HG02763 (cell line): ENCODE results near the gene CNTN5.

Experiments used
- ATAC-seq: cut with Tn5 transposase; IDR thresholded peaks from one replicate; pipeline ENCODE4 v1.9.1; 2021; ENCODE audit warnings: mild to moderate bottlenecking, moderate library complexity; ENCODE audit not compliant: unreplicated experiment

Gene CNTN5

GRCh38 chr11:99371257-99371656, 350.5 kb downstream of the CNTN5 start:
- ATAC-seq, result no peak

GRCh38 chr11:99376463-99376862, 355.7 kb downstream of the CNTN5 start:
- no peak for ATAC-seq

GRCh38 chr11:99383648-99384245, 363.0 kb downstream of the CNTN5 start:
- ATAC-seq, result no peak

DNA sequence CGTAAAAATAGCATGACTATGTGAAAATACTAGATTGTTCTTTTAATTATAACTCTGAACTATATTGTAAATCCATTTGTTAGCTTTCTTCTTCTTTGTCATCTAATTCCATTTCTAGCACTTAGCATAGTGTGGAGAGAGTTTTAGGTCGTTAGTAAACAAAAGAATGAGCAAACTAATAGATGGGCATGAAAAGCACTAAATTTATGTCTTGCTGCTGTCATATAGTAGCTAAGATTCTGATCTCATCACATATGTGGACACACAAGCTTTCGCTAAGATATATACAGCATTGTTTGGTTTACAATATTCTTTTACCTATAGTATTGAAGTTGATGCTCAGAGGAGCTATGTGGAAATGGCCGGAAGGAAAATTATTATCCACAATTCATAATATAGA, 370.5 kb downstream of the CNTN5 start:
- ATAC-seq, result no peak

GRCh38 chr11:99406345-99406744, 385.6 kb downstream of the CNTN5 start:
- no peak for ATAC-seq

DNA sequence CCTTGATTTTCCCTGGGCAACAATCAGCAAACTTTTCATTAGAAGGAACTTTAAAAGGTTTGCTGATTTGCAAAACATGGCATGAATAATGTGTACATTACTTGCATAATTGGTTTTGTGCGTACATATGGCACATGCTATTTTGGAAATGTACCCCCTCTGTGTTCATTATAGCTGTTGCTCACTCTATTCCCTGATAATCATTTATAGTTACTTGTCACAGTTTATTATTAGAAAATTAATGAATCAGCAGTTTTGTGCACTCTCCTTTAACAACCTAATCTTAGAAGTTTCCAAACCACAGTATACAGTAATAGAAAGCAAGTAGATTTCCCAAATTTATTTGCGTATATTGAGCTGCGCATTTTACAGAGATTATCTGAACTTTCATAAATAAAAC, 389.9 kb downstream of the CNTN5 start:
- no peak for ATAC-seq

- no peak for ATAC-seq
Observed at GRCh38 chr11:99418927-99419720, 398.4 kb downstream of the CNTN5 start.

DNA sequence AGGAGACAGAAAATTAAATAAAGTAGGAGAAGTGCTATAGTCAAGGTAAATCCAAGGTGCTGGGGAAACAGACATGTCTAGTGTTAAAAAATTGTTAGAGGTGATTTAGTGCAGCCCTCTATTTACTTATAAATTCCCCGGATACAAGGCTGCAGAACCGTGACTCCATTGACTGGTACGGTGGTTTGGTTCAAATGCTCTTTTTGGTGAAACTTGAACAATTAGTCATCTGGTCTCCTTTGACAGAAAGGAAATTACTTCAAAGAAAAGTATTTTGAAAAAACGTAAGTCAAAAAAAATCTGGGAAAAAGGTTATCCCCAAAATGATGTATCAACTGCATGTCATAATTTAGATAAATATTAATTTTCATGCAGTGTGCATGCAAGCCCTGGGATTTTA, 399.2 kb downstream of the CNTN5 start:
- no peak for ATAC-seq

DNA sequence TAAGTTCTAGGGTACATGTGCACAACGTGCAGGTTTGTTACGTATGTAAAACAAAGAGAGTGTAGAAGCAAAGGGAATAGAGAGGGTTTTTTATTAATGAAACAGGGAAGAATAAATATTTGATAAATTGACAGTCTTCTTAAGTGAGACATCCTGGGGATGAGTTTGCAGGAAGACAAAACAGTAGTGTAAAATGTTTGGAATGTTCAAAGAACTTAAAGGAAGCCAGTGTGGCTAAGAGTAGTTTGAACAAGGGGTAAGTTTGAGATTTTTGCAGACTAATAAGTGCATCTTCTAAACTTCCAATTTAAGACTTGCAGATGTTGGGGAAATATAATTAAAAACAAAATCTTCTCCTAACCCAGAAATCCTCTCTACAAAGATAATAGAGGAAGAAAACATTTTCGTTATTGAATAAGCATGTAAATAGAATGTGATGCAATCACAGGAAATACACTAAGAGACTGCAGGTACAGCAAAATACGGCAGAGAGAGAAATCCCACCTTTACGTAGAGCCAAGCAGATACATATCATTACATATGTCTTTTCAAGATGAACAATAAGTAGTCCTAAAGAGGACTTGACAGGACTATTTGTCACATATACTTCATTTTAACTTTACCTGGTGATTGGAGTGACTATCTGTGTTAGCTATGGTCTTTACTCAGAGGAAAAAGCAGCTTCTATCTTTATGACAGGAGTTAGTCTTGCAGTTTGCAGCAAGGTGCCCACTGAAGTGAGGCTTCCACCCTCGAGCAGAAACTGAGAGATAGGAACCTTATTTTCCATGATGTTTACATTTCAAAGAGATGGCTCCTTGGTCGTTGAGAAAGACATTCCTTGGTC, 402.1 kb downstream of the CNTN5 start:
- no peak for ATAC-seq

DNA sequence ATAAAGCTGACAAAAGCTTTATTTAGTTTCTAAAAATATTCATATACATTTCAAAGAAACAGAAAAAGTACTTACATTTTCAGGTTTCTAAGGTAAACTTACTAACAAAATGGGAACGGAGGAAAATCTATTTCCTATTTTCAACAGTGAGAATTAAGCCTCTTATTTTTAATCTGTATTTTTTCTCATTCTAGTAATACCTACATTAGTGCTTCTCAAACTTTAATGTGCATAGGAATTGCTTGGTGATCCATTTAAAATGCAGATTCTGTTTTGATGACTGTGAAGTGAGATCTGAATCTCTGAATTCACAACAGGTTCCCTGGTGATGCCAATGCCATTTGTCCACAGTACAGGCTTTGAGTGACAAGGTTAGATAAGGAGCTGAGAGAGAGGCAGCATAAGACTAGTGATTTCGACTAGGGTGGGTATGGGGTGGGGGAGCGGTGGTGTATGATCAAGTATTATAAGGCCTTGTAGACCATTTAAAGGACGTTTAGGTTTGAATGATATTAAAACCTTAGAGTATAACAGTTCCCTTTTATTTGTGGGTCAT, 402.8 kb downstream of the CNTN5 start:
- ATAC-seq, result no peak

DNA sequence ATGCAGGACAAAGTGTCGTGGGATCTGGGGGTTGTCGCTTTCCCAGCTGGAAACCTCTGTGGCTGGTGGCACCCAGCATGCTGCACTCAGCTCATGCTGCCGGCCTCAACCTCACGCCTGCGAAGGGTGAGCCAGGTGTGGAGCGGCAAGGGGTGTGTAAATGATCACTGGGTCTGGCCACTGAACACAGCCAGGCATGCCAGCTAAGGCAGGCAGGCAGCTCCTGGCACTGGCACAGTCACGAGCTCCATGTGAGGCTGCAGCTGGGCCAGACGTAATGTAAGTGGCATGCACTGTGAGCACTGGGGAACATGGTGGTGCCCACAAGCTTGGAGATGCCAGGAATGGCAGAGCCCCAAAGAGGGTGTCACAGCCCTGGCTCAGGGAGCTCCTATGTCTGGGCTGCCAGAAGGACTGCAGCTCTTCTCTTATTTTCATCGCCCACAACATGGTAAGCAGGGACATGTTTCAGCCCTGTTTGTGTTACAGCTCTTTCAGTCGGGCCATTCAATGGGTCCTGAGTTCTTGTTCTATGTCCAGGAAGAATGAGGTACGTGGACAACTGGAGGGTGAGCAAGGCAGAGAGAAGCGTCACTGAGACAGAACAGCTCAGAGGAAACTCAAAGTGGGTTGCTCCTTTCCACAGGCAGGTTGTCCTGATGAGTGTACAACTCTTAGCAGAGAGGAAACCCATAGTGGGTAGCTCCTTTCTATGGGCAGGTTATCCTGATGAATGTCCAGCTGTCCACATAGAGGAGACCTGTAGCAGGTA, 403.8 kb downstream of the CNTN5 start:
- no peak for ATAC-seq

DNA sequence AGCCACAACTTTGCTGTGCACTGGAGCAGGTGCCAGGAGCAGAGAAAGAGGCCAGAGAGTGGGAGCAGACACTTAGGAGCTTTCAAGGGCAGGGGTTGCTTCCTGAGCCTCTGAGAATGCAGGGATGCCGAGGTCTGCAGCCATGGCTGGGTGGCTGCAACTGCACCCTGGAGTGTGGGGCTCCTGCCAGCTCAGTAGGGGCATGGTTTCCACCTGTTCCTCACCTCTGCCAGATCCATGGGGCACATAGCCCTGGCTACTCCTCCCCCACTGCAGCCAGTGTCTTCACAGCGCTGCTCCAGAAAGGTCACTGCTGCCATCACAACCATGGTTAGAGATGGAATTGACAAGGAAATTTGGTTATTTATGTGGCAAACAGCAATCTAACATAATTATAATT, 404.8 kb downstream of the CNTN5 start:
- no peak for ATAC-seq

DNA sequence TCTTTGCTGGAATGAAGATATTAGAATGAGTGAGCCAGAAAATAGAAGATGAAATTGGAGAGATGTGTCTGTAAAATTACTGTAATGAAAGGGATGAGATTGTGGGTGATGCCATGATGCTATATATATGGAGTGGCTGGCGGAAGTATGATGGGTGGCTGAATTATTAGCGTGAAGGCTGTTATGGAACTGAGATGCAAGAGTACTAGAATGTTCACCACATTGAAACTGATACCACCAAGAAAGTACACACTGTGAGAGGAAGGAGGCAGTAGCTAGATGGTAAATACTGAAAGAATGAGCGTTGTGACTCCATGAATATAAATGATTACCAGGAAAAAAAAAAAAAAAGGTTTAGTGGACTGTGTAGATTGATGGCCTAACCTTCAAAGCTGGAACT, 411.9 kb downstream of the CNTN5 start:
- no peak for ATAC-seq

DNA sequence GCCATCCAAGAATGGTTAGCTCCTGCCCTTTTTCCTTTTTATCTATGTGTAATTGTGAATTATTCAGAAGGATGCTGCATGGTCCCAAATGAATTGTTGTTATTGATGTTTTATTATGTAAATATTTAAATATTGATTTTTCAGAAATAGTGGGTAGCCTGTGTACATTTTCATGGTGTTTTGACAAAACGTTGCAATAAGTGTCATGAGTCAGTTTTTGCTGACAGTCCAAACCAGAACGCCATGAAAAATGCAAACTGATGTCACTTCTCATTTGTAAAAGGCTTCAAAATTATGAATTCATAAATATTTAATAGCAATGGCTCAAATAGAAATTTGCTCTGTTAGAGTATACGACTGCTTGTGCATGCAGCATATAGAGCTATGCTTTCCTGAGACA, 422.5 kb downstream of the CNTN5 start:
- ATAC-seq, result no peak

DNA sequence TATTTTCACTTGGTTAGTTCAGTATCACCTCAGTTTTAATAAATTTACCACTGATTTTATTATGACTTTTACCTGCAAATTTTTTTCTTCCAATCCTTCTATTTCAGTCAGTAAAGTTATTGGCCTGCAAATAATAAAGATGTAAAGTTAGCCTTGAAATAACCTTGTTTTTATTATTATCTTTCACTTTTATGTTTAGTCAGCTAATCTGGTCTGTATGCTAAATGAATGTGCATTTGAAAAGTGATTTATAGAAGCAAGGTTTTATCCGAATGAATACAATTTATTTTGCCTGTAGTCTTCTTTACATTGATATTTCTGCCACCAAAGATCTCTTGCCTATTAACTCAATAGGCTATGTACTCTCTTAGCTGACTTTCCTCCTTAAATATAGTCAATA, 425.7 kb downstream of the CNTN5 start:
- no peak for ATAC-seq

GRCh38 chr11:99449345-99449744, 428.6 kb downstream of the CNTN5 start:
- ATAC-seq, result no peak

DNA sequence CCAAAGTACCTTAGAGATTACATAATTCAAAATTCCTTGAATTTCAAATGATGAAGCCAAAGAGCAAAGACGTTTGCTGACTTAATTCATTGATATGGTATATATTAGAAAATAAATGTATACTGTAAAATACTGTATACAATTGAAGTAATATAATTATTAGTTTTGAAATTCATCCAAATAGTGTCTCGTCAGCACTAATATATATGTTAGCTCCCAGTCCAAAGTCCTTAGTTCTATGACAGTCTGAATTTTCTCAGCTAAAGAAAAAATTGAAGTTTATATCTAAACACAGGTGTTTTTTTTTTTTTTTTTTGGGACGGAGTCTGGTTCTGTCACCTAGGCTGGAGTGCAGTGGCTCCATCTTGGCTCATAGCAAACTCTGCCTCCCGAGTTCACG, 431.3 kb downstream of the CNTN5 start:
- ATAC-seq, result no peak

GRCh38 chr11:99461913-99462312, 441.2 kb downstream of the CNTN5 start:
- ATAC-seq, result no peak

DNA sequence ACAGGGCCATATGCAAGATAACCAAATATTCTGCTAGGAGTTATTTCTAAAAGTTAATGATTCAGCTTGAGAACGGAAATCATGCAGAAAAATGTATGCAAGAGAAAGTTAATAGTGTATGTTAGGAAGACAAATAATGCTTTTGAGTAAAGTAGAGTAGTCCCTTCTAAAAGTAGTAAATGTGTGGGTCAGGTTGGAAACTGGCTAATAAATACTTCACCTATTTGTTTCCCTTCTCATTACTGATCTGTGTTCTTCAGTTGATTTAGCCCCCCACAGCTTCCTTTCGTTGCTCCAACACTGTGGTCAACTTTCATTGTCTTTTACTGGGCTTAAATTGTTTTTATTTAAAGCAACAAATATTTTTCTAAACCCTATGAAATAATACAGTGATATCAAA, 444.2 kb downstream of the CNTN5 start:
- ATAC-seq, result no peak

DNA sequence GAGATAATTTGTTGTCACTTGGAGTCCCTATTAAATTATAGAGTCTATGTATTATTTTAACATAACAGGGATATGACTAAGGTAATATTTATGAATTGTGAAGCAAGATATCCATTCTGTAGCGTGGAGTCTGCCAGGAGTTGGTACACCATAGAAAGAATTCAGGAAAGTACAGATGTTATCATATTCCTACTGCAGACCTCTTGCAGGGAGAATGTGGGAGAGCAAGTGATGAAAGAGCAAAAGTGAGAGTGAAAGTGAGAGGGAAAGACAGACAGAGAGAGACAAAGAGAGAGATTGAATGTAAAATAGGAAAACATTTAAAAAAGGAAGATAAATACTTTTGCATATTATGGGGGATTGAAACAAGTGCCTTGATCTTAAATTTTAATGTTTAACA, 468.8 kb downstream of the CNTN5 start:
- no peak for ATAC-seq

- no peak for ATAC-seq
Observed at GRCh38 chr11:99494065-99494464, 473.3 kb downstream of the CNTN5 start.
